Hepatocyte (in vitro differentiated cells): ENCODE measurements around the gene NMNAT2.

Experiments used
- CTCF ChIP-seq: fragments of 200-600 bp; sonication (generic); IDR thresholded peaks from 2 replicates; pipeline ENCODE4 v1.5.1; 2016; ENCODE audit warnings: antibody characterized with exemption, mild to moderate bottlenecking; ENCODE audit not compliant: poor library complexity
- EZH2phosphoT487 ChIP-seq: fragments of 200-600 bp; sonication (generic); IDR thresholded peaks from one replicate; pipeline ENCODE4 v1.6.1; 2018; ENCODE audit warnings: antibody characterized with exemption, mild to moderate bottlenecking, low read depth, moderate library complexity; ENCODE audit not compliant: unreplicated experiment, severe bottlenecking

DNA sequence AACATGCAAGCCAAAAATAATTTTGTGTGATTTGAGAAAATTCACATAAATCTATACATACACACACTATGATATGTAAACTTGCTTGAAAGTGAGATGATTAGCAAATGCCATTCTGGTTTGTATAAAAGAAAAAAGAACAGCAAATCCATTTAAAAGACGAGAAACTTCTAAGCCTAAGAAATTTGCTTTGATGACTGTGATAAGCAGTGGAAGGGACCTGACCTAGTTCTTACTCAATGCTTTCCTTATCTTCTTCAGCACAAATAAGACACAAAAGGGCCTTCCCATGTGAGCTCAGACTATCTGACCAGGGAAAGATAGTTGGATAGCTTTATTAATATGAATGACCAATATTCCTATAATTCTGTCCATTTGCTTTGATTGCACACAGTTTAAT, 25.3 kb upstream of the NMNAT2 start:
- TF ChIP-seq EZH2phosphoT487: no peak
- TF ChIP-seq CTCF: no peak
